ENCODE measurements around the gene MICA.
"Not testable (repeated sequence)": the region's sequence is repeated elsewhere in the genome, so short reads cannot be mapped to it uniquely, and the experiment has no call there.

The MICA gene

GRCh38 chr6:31422587-31422986, 19.2 kb downstream of the MICA start:
- TF ChIP-seq, protein P1, sequence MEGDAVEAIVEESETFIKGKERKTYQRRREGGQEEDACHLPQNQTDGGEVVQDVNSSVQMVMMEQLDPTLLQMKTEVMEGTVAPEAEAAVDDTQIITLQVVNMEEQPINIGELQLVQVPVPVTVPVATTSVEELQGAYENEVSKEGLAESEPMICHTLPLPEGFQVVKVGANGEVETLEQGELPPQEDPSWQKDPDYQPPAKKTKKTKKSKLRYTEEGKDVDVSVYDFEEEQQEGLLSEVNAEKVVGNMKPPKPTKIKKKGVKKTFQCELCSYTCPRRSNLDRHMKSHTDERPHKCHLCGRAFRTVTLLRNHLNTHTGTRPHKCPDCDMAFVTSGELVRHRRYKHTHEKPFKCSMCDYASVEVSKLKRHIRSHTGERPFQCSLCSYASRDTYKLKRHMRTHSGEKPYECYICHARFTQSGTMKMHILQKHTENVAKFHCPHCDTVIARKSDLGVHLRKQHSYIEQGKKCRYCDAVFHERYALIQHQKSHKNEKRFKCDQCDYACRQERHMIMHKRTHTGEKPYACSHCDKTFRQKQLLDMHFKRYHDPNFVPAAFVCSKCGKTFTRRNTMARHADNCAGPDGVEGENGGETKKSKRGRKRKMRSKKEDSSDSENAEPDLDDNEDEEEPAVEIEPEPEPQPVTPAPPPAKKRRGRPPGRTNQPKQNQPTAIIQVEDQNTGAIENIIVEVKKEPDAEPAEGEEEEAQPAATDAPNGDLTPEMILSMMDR (IDR thresholded peaks at IDR 0.05), result no peak
- no peak overlapping the region for H3K4me3 ChIP-seq (ENCODE audit: low read depth, low read length)

GRCh38 chr6:31423550-31423949, 20.2 kb downstream of the MICA start:
- H3K9ac ChIP-seq, result no peak overlapping the region
- H3K4me1 ChIP-seq, result no peaks in the 10 kb centered on the region
- TF ChIP-seq, protein P1 (IDR thresholded peaks at IDR 0.05), result no peak
- H3K27ac ChIP-seq, result no peak overlapping the region
- no peak overlapping the region for H3K4me3 ChIP-seq (ENCODE audit: low read depth, low read length)
- H3K4me2 ChIP-seq (ENCODE audit: low read length), result no peak overlapping the region
- no peaks in the 10 kb centered on the region for H3K36me3 ChIP-seq (ENCODE audit: control insufficient read depth, insufficient read depth, low read length)
- no peaks in the 10 kb centered on the region for H3K79me2 ChIP-seq
- no peaks in the 10 kb centered on the region for H3K27me3 ChIP-seq (ENCODE audit: control insufficient read depth, insufficient read depth, low read length)
- no peaks in the 10 kb centered on the region for H3K9me3 ChIP-seq (ENCODE audit: control insufficient read depth, low read length)
- peak overlapping the region; percentile 26 for H2AFZ ChIP-seq

More at GRCh38 chr6:31422587-31422986, 19.2 kb downstream of the MICA start:
- H3K9ac ChIP-seq, result no peak overlapping the region
- no peaks in the 10 kb centered on the region for H3K36me3 ChIP-seq (ENCODE audit: control insufficient read depth, insufficient read depth, low read length)
- no peak overlapping the region for H3K4me2 ChIP-seq (ENCODE audit: low read length)
- H3K4me1 ChIP-seq, result no peaks in the 10 kb centered on the region
- no peaks in the 10 kb centered on the region for H3K79me2 ChIP-seq
- no peaks in the 10 kb centered on the region for H3K9me3 ChIP-seq (ENCODE audit: control insufficient read depth, low read length)
- H3K27me3 ChIP-seq (ENCODE audit: control insufficient read depth, insufficient read depth, low read length), result no peaks in the 10 kb centered on the region
- no peak overlapping the region for H3K27ac ChIP-seq
- H2AFZ ChIP-seq, result no peak overlapping the region

DNA sequence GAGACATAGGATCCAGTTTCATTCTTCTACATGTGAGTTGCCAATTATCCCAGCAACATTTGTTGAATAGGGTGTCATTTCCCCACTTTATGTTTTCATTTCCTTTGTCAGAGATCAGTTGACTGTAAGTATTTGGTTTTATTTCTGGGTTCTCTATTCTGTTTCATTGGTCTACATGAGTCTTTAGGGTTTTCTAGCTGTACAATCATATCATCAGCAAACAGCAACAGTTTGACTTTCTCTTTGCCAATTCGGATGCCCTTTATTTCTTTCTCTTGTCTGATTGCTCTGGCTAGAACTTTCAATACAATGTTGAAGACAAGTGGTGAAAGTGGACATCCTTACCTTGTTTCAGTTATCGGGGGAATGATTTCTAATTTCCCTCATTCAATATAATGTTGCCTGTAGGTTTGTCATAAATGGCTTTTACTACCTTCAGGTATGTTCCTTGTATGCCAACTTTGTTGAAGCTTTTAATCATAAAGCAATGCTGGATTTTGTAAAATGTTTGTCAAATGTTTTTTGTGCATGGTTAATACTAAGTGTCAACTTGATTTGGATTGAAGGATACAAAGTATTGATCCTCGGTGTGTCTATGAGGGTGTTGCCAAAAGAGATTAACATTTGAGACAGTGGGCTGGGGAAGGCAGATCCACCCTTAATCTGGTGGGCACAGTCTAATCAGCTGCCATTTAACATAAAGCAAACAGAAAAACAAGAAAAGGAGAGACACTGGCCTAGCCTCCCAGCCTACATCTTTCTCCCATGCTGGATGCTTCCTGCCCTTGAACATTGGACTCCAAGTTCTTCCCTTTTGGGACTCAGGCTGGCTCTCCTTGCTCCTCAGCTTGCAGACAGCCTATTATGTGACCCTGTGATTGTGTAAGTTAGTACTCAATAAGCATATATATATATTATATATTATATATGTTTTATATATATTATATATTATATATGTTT, 23.3 kb downstream of the MICA start:
- Histone ChIP-seq H3K27ac (no peak overlapping the region), H3K4me1 (no peaks in the 10 kb centered on the region), H3K9me3 (ENCODE audit: control insufficient read depth, low read length) (no peaks in the 10 kb centered on the region), H3K9ac (no peak overlapping the region), H3K36me3 (ENCODE audit: control insufficient read depth, insufficient read depth, low read length) (no peaks in the 10 kb centered on the region), H3K4me2 (ENCODE audit: low read length) (no peak overlapping the region), H2AFZ (no peak overlapping the region), H3K27me3 (ENCODE audit: control insufficient read depth, insufficient read depth, low read length) (no peaks in the 10 kb centered on the region), H3K4me3 (ENCODE audit: low read depth, low read length) (no peak overlapping the region), H3K79me2 (no peaks in the 10 kb centered on the region)
- TF ChIP-seq, protein P1 (IDR thresholded peaks at IDR 0.05), result no peak

- no peak overlapping the region for H2AFZ ChIP-seq
- H3K36me3 ChIP-seq (ENCODE audit: control insufficient read depth, insufficient read depth, low read length), result no peaks in the 10 kb centered on the region
- no peaks in the 10 kb centered on the region for H3K27me3 ChIP-seq (ENCODE audit: control insufficient read depth, insufficient read depth, low read length)
These were observed 27.1 kb downstream of the MICA start for GRCh38 chr6:31430449-31430848.

DNA sequence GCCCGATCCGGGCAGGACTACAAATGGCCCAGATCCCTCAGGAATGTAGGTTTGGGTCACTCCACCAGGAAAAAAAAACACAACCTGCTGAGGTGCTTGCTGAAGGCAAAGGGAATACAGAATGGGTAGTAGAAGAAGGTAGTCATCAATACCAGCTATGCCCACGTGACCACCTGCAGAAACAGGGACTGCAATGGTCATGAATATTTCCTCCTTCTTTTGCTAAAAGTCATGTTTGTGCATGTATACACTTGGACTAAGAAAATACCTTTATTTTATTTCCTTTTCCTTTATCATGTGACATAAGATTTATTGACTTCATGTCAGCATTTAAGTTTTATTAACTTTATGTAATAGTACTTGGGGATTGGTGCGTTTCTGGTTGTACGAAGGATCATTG, 31.7 kb downstream of the MICA start:
- H2AFZ ChIP-seq; H3K4me2 ChIP-seq (ENCODE audit: low read length); H3K4me3 ChIP-seq (ENCODE audit: low read depth, low read length); H3K79me2 ChIP-seq; H3K27me3 ChIP-seq (ENCODE audit: control insufficient read depth, insufficient read depth, low read length); H3K9ac ChIP-seq; H3K27ac ChIP-seq; H3K4me1 ChIP-seq; H3K36me3 ChIP-seq (ENCODE audit: control insufficient read depth, insufficient read depth, low read length); H3K9me3 ChIP-seq (ENCODE audit: control insufficient read depth, low read length): not testable (repeated sequence)

More at GRCh38 chr6:31430449-31430848, 27.1 kb downstream of the MICA start:
- no peak overlapping the region for H3K4me3 ChIP-seq (ENCODE audit: low read depth, low read length)
- no peak overlapping the region for H3K9ac ChIP-seq
- TF ChIP-seq, protein P1 (IDR thresholded peaks at IDR 0.05), result no peak
- H3K79me2 ChIP-seq, result no peaks in the 10 kb centered on the region
- no peak overlapping the region for H3K27ac ChIP-seq
- H3K9me3 ChIP-seq (ENCODE audit: control insufficient read depth, low read length), result no peaks in the 10 kb centered on the region
- no peak overlapping the region for H3K4me2 ChIP-seq (ENCODE audit: low read length)
- H3K4me1 ChIP-seq, result no peaks in the 10 kb centered on the region
